ENCODE measurements around the gene BNIP1.

Gene BNIP1

DNA sequence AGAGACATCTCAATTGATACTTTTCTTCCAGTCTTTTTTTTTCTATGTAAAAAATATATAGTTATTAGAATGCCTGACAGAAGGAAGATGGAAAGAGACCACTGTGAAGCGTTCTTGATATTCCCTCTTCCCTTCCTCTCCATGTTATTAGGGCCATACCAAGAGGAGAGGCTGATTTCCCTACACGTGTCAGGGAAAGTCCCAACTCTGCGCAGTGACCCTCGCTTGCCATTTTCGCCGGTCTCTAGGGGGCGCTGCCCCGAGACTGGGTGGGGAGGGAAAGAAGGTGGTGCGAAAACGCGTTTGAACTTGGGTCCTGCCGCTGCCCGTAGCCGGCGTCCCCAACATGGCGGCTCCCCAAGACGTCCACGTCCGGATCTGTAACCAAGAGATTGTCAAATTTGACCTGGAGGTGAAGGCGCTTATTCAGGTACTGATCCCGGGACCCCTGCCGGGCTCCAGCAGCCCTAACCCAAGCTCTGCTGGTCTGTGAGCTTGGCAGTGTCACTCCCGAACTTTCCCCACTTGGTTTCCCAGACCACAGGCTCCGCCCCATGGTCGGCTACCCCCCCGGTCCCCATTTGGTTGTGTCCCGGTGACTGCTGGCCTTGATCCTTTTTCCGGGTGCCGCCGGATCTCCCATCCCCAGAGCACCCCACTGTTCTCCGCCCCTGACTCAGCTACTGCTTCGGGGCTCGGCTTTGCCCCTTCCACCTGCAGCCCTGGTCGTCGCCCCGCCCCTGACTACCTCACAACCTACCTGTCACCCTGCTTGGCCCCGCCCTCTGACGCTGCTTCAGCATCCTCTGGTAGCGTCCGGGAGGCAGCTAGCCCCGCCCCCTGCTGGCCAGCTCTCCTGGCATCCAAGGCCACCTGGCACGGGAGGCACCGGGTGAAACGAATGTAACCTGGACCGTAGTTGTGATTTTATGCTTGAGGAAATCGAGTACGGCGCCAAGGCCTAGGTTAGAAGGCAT, at the start of gene BNIP1:
Gene BNIP1 (plus strand): TSS at position 332 of the 977 bp plus-strand sequence. CDS start 15 bp downstream, at position 347.
- DNase-seq (ENCODE audit: low read depth), result peak; percentile 93
- TF ChIP-seq, protein P1, sequence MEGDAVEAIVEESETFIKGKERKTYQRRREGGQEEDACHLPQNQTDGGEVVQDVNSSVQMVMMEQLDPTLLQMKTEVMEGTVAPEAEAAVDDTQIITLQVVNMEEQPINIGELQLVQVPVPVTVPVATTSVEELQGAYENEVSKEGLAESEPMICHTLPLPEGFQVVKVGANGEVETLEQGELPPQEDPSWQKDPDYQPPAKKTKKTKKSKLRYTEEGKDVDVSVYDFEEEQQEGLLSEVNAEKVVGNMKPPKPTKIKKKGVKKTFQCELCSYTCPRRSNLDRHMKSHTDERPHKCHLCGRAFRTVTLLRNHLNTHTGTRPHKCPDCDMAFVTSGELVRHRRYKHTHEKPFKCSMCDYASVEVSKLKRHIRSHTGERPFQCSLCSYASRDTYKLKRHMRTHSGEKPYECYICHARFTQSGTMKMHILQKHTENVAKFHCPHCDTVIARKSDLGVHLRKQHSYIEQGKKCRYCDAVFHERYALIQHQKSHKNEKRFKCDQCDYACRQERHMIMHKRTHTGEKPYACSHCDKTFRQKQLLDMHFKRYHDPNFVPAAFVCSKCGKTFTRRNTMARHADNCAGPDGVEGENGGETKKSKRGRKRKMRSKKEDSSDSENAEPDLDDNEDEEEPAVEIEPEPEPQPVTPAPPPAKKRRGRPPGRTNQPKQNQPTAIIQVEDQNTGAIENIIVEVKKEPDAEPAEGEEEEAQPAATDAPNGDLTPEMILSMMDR (IDR thresholded peaks at IDR 0.05; ENCODE audit: control insufficient read depth, extremely low read depth, insufficient read depth), result peak; percentile 99
- peak within 1 kb of the TSS; percentile 84 for H3K4me3 ChIP-seq (ENCODE audit: low read depth, low read length)

DNA sequence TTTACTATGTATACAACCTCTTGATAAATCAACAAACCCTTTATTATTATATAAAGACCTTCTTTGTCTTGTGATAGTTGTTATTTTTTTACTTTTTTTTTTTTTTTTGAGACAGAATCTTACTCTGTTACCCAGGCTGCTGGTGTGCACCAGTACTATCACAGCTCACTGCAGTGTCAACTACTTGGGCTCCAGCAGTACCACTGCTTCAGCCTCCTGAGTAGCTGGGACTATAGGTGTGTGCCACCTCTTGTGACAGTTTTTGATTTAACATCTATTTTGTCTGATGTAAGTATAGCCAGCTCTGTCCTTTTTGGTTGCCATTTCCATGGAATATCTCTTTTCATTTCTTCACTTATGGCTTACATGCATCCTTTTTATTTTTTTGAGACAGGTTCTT, 45.5 kb upstream of the BNIP1 start:
- no peak for DNase-seq (ENCODE audit: low read depth)
- TF ChIP-seq, protein P1 (IDR thresholded peaks at IDR 0.05; ENCODE audit: control insufficient read depth, extremely low read depth, insufficient read depth), result no peak
- H3K4me3 ChIP-seq (ENCODE audit: low read depth, low read length), result no peak overlapping the region

DNA sequence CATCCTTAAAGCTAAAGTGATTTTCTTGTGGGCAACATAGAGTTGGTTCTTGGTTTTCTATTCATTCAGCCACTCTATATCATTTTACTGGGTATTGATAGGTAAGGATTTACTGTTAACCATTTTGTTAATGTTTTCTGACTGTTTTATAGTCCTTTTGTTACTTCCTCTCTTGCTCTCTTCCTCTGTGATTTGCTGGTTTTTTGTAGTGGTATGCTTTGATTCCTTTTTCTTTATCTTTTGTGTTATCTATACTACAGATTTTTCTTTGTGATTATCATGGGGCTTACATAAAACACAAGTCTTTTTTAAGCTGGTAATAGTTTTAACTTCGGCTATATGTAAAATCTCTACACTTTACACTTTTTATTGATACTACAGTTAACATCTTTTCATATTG, 44.9 kb upstream of the BNIP1 start:
- TF ChIP-seq, protein P1 (IDR thresholded peaks at IDR 0.05; ENCODE audit: control insufficient read depth, extremely low read depth, insufficient read depth), result no peak
- no peak overlapping the region for H3K4me3 ChIP-seq (ENCODE audit: low read depth, low read length)
- no peak for DNase-seq (ENCODE audit: low read depth)

DNA sequence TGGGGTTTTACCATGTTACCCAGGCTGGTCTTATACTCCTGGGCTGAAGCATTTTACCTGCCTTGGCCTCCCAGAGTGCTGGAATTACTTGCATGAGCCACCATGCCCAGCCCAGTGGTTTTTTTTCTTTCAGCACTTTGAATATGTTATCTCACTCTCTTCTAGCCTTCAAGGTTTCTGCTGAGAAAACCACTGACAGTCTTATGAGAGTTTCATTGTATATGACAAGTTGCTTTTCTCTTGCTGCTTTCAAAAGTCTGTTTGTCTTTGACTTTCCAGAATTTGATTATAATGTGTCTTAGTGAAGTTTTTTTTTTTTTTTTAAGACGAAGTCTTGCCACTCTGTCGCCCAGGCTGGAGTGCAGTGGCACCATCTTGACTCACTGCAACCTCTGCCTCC, 43.1 kb upstream of the BNIP1 start:
- DNase-seq (ENCODE audit: low read depth), result no peak
- TF ChIP-seq, protein P1 (IDR thresholded peaks at IDR 0.05; ENCODE audit: control insufficient read depth, extremely low read depth, insufficient read depth), result no peak
- H3K4me3 ChIP-seq (ENCODE audit: low read depth, low read length), result no peak overlapping the region

GRCh38 chr5:173103411-173103810, 40.9 kb upstream of the BNIP1 start:
- TF ChIP-seq, protein P1 (IDR thresholded peaks at IDR 0.05; ENCODE audit: control insufficient read depth, extremely low read depth, insufficient read depth), result no peak
- no peak overlapping the region for H3K4me3 ChIP-seq (ENCODE audit: low read depth, low read length)
- DNase-seq (ENCODE audit: low read depth), result no peak

- H3K4me3 ChIP-seq (ENCODE audit: low read depth, low read length), result no peak overlapping the region
- TF ChIP-seq, protein P1 (IDR thresholded peaks at IDR 0.05; ENCODE audit: control insufficient read depth, extremely low read depth, insufficient read depth), result no peak
- DNase-seq (ENCODE audit: low read depth), result no peak
Measured at GRCh38 chr5:173108914-173109313, 35.4 kb upstream of the BNIP1 start.
